Gastrocnemius medialis (tissue), 4 donors: ENCODE results near the gene MPPED1.

Experiments used
- CTCF ChIP-seq, 5 experiments: fragments of 450-650 bp in 3 of 5; fragments of 200-600 bp in 2 of 5; sonication (generic) in 2 of 5; IDR thresholded peaks in 4 of 5; conservative IDR thresholded peaks in 1 of 5; 1 replicate in 4 of 5; 2 replicates in 1 of 5; pipeline ENCODE4 v1.5.1; 2016 to 2019; ENCODE audit warnings: antibody characterized with exemption in 5 of 5, mild to moderate bottlenecking in 3 of 5, moderate library complexity in 3 of 5
- POLR2A ChIP-seq, 2 donors: fragments of 450-650 bp; IDR thresholded peaks; one replicate each; pipeline ENCODE4 v1.6.1; 2017; ENCODE audit warnings: antibody characterized with exemption in 2 of 2, mild to moderate bottlenecking in 2 of 2, moderate library complexity in 2 of 2

DNA sequence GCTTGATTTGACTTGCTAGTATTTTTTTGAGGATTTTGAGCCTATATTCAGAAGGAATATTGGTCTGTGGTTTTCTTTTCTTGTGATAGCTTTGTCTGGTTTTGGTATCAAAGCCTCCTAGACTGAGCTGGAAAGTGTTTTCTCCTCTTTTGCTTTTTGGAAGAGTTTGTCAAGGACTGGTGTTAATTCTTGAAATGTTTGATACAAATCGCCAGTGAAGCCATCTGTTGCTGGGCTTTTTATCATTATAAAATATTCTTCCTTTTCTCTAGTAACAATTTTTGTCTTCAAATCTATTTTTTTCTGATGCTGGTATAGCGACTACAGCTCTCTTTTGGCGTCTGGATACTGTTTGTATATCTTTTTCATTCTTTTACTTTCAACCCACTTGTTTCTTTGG, 45.2 kb downstream of the MPPED1 start:
- no peak for TF ChIP-seq POLR2A (IDR thresholded peaks at IDR 0.05)
- no peak for TF ChIP-seq CTCF (IDR thresholded peaks at IDR 0.05 in 4 of 5, conservative IDR thresholded peaks at IDR 0.05 in 1 of 5)
